Measurements from ENCODE around the gene LLGL1. TPM values are rescaled to one million over a fixed set of nuclear protein-coding genes. Genes with fewer than 3 reads are reported as not detected.

LLGL1 gene
- total RNA-seq, 1 experiment from 2014 or later = 30.2 TPM

- H3K9me3 ChIP-seq (ENCODE audit: low read depth, low read length, poor library complexity, severe bottlenecking) = no peaks in the 10 kb centered on the region
- no peak overlapping the region for H3K27ac ChIP-seq (ENCODE audit: low read depth, low read length, poor library complexity, severe bottlenecking)
- TF ChIP-seq CTCF (conservative IDR thresholded peaks at IDR 0.05; ENCODE audit: low read depth, low read length) = peak; percentile 28; the same call in 1 of the 2 replicates
- no peak for TF ChIP-seq EZH2 (IDR thresholded peaks at IDR 0.05; ENCODE audit: borderline replicate concordance, low read depth, low read length, poor library complexity, severe bottlenecking)
- peaks cover 8% of the 10 kb centered on the region for H3K4me1 ChIP-seq (ENCODE audit: insufficient read depth, low read length, poor library complexity, severe bottlenecking)
- H3K36me3 ChIP-seq (ENCODE audit: insufficient read depth, low read length, poor library complexity, severe bottlenecking) = peaks cover 46% of the 10 kb centered on the region
- DNase-seq (ENCODE audit: low spot score) = no peak
- no TSS peak for BruUV-seq (replicated peaks)
- intact Hi-C loops (cut with micrococcal nuclease; ENCODE audit: unreplicated experiment) = no loop called here
- no peak overlapping the region for H3K4me3 ChIP-seq (ENCODE audit: low read depth, low read length, poor library complexity, severe bottlenecking)
- POLR2A ChIA-PET (ENCODE audit: low non-redundant PET) = no interaction called here
- no peaks in the 10 kb centered on the region for H3K27me3 ChIP-seq (replicated peaks; ENCODE audit: insufficient read depth, low read depth, low read length, poor library complexity)
- CTCF ChIA-PET = interaction anchor here (0.6 kb wide), 1 partner anchor 22 kb away, joined by 3 read pairs; no protein-coding TSS in a partner anchor
Observed at GRCh38 chr17:18191967-18192366, 33.5 kb upstream of the LLGL1 start.

GRCh38 chr17:18194394-18194793 lies 31.0 kb upstream of the LLGL1 start:
- CTCF ChIA-PET = no interaction called here
- Histone ChIP-seq H3K27me3 (replicated peaks; ENCODE audit: insufficient read depth, low read depth, low read length, poor library complexity) (no peaks in the 10 kb centered on the region), H3K4me3 (ENCODE audit: low read depth, low read length, poor library complexity, severe bottlenecking) (no peak overlapping the region), H3K9me3 (ENCODE audit: low read depth, low read length, poor library complexity, severe bottlenecking) (no peaks in the 10 kb centered on the region), H3K27ac (ENCODE audit: low read depth, low read length, poor library complexity, severe bottlenecking) (no peak overlapping the region), H3K36me3 (ENCODE audit: insufficient read depth, low read length, poor library complexity, severe bottlenecking) (peaks cover 56% of the 10 kb centered on the region), H3K4me1 (ENCODE audit: insufficient read depth, low read length, poor library complexity, severe bottlenecking) (no peaks in the 10 kb centered on the region)
- DNase-seq (ENCODE audit: low spot score) = no peak
- POLR2A ChIA-PET (ENCODE audit: low non-redundant PET) = no interaction called here
- TF ChIP-seq EZH2 (IDR thresholded peaks at IDR 0.05; ENCODE audit: borderline replicate concordance, low read depth, low read length, poor library complexity, severe bottlenecking) = no peak
- no peak for TF ChIP-seq CTCF (conservative IDR thresholded peaks at IDR 0.05; ENCODE audit: low read depth, low read length)
- no TSS peak for BruUV-seq (replicated peaks)
- intact Hi-C loops (cut with micrococcal nuclease; ENCODE audit: unreplicated experiment) = no loop called here

- CTCF ChIA-PET = no interaction called here
- H3K4me1 ChIP-seq (ENCODE audit: insufficient read depth, low read length, poor library complexity, severe bottlenecking) = no peaks in the 10 kb centered on the region
- TF ChIP-seq EZH2 (IDR thresholded peaks at IDR 0.05; ENCODE audit: borderline replicate concordance, low read depth, low read length, poor library complexity, severe bottlenecking) (no peak), CTCF (conservative IDR thresholded peaks at IDR 0.05; ENCODE audit: low read depth, low read length) (no peak)
- POLR2A ChIA-PET (ENCODE audit: low non-redundant PET) = no interaction called here
- H3K27me3 ChIP-seq (replicated peaks; ENCODE audit: insufficient read depth, low read depth, low read length, poor library complexity) = no peaks in the 10 kb centered on the region
- H3K36me3 ChIP-seq (ENCODE audit: insufficient read depth, low read length, poor library complexity, severe bottlenecking) = peaks cover 60% of the 10 kb centered on the region
- no peak for DNase-seq (ENCODE audit: low spot score)
- no peaks in the 10 kb centered on the region for H3K9me3 ChIP-seq (ENCODE audit: low read depth, low read length, poor library complexity, severe bottlenecking)
- H3K27ac ChIP-seq (ENCODE audit: low read depth, low read length, poor library complexity, severe bottlenecking) = no peak overlapping the region
- H3K4me3 ChIP-seq (ENCODE audit: low read depth, low read length, poor library complexity, severe bottlenecking) = no peak overlapping the region
- BruUV-seq (replicated peaks) = no TSS peak
- intact Hi-C loops (cut with micrococcal nuclease; ENCODE audit: unreplicated experiment) = no loop called here
Observed at GRCh38 chr17:18194804-18195203, 30.6 kb upstream of the LLGL1 start.
